ENCODE results near the gene NUDT3. TPM values are rescaled to one million over a fixed set of nuclear protein-coding genes. Genes with fewer than 3 reads are reported as not detected.

NUDT3 gene
- total and polyA plus RNA-seq, 9 of the 15 experiments (the other 6 are each of a cell fraction or from before 2014, with no cell fraction given), result 5.4 to 81.2 (median 56.4) TPM

DNA sequence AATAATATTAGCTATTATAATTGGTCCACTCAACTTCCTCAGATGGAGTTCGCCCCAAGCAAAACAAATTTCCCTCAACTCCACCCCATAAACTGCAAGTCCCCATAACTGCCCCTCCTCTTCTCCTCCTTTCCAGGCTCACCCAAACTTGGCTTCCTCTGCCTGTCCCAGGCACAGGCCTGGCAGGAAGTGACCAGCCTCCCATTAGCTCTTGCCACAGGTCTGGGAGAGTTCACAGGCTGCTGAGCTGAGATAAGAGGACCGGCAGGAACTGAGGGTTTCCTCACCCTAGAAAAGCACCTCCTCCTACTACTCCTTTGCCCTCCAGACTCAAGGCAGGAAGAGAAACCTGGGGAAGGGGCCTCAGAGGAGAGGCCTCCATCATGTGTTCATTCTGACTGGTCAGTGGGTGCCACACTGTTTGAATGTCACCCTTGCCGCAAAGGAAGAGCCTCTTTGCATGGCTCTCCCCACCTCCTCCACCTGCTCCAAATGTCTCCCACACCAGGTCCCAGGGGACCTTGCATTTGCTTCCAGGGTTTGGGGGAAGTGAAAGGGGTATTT lies 119.1 kb downstream of the NUDT3 start (continued):
- TF ChIP-seq, protein P1, sequence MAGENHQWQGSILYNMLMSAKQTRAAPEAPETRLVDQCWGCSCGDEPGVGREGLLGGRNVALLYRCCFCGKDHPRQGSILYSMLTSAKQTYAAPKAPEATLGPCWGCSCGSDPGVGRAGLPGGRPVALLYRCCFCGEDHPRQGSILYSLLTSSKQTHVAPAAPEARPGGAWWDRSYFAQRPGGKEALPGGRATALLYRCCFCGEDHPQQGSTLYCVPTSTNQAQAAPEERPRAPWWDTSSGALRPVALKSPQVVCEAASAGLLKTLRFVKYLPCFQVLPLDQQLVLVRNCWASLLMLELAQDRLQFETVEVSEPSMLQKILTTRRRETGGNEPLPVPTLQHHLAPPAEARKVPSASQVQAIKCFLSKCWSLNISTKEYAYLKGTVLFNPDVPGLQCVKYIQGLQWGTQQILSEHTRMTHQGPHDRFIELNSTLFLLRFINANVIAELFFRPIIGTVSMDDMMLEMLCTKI (IDR thresholded peaks at IDR 0.05; ENCODE audit: partially characterized antibody), result no peak
- TF ChIP-seq, protein P2, sequence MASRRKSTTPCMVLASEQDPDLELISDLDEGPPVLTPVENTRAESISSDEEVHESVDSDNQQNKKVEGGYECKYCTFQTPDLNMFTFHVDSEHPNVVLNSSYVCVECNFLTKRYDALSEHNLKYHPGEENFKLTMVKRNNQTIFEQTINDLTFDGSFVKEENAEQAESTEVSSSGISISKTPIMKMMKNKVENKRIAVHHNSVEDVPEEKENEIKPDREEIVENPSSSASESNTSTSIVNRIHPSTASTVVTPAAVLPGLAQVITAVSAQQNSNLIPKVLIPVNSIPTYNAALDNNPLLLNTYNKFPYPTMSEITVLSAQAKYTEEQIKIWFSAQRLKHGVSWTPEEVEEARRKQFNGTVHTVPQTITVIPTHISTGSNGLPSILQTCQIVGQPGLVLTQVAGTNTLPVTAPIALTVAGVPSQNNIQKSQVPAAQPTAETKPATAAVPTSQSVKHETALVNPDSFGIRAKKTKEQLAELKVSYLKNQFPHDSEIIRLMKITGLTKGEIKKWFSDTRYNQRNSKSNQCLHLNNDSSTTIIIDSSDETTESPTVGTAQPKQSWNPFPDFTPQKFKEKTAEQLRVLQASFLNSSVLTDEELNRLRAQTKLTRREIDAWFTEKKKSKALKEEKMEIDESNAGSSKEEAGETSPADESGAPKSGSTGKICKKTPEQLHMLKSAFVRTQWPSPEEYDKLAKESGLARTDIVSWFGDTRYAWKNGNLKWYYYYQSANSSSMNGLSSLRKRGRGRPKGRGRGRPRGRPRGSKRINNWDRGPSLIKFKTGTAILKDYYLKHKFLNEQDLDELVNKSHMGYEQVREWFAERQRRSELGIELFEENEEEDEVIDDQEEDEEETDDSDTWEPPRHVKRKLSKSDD (conservative IDR thresholded peaks at IDR 0.05; ENCODE audit: low read length), result no peak
- TF ChIP-seq HCFC1 (IDR thresholded peaks at IDR 0.05; ENCODE audit: low read depth, low read length) (peak; percentile 44; the same call in 1 of the 2 replicates), ZNF197 (CRISPR knock-in tag; IDR thresholded peaks at IDR 0.05; ENCODE audit: low read depth) (peak; percentile 65; the same call in 1 of the 2 replicates), ATF1 (CRISPR knock-in tag; IDR thresholded peaks at IDR 0.05) (no peak), ATF1 (tag; IDR thresholded peaks at IDR 0.05) (peak; percentile 65), LCOR (CRISPR knock-in tag; IDR thresholded peaks at IDR 0.05) (peak; percentile 94), CHD4 (IDR thresholded peaks at IDR 0.05; ENCODE audit: insufficient read depth, insufficient replicate concordance, low read depth, low read length, poor library complexity, severe bottlenecking) (no peak), CXXC5 (CRISPR knock-in tag; IDR thresholded peaks at IDR 0.05) (peak; percentile 87), RNF2 (IDR thresholded peaks at IDR 0.05) (peak; percentile 98), ZFX (CRISPR knock-in tag; IDR thresholded peaks at IDR 0.05) (peak; percentile 81), FOXP1 (CRISPR knock-in tag; IDR thresholded peaks at IDR 0.05) (0 out of 2 replicates have a peak, but pooled peaks have one; percentile 11), GTF2A2 (tag; IDR thresholded peaks at IDR 0.05) (no peak), ETV6 (IDR thresholded peaks at IDR 0.05; ENCODE audit: borderline replicate concordance in 1 of 2, low read depth in 2 of 2, low read length in 1 of 2) (peak; percentile 58 to 86; a peak in 3 of 4 replicates), ETV6 (CRISPR knock-in tag; IDR thresholded peaks at IDR 0.05; ENCODE audit: borderline replicate concordance) (no peak), HDAC2 (IDR thresholded peaks at IDR 0.05) (peak; percentile 75), SRSF7 (optimal IDR thresholded peaks at IDR 0.05; ENCODE audit: low read depth, low read length) (no peak), RBBP5 (IDR thresholded peaks at IDR 0.05; ENCODE audit: borderline replicate concordance, insufficient read depth, low read length, poor library complexity, severe bottlenecking) (peak; percentile 54), CEBPG (CRISPR knock-in tag; IDR thresholded peaks at IDR 0.05) (peak; percentile 72), CEBPG (tag; conservative IDR thresholded peaks at IDR 0.05 in 1 of 2, IDR thresholded peaks at IDR 0.05 in 1 of 2) (peak; percentile 40 to 68; a peak in 3 of 4 replicates), ELF1 (tag; IDR thresholded peaks at IDR 0.05) (peak; percentile 82), ESRRA (IDR thresholded peaks at IDR 0.05; ENCODE audit: borderline replicate concordance, low read depth) (peak; percentile 77; the same call in 1 of the 2 replicates)
- TF ChIP-seq, protein P3, sequence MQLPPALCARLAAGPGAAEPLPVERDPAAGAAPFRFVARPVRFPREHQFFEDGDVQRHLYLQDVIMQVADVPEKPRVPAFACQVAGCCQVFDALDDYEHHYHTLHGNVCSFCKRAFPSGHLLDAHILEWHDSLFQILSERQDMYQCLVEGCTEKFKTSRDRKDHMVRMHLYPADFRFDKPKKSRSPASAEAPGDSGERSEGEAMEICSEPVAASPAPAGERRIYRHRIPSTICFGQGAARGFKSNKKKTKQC (CRISPR knock-in tag; IDR thresholded peaks at IDR 0.05), result no peak
- TF ChIP-seq, protein P4, sequence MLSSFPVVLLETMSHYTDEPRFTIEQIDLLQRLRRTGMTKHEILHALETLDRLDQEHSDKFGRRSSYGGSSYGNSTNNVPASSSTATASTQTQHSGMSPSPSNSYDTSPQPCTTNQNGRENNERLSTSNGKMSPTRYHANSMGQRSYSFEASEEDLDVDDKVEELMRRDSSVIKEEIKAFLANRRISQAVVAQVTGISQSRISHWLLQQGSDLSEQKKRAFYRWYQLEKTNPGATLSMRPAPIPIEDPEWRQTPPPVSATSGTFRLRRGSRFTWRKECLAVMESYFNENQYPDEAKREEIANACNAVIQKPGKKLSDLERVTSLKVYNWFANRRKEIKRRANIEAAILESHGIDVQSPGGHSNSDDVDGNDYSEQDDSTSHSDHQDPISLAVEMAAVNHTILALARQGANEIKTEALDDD (IDR thresholded peaks at IDR 0.05), result peak; percentile 85
